GM10248 (cell line): ENCODE results near the gene KDM6A.
"Not testable (repeated sequence)": the region's sequence is repeated elsewhere in the genome, so short reads cannot be mapped to it uniquely, and the experiment has no call there.

Source experiments
- CTCF ChIA-PET: fragments of 300-600 bp; sonication (Branson Sonifier 250); formaldehyde crosslinking; extraction: SDS; loops from one replicate; lab custom pipeline; 2021; ENCODE audit warnings: antibody characterized with exemption; lab: Yijun Ruan, JAX
- POLR2A ChIA-PET: fragments of 350-650 bp; sonication (Branson Sonifier 250); formaldehyde crosslinking; extraction: SDS; loops from one replicate; lab custom pipeline; 2020; ENCODE audit warnings: antibody characterized with exemption; lab: Yijun Ruan, JAX
- DNase-seq: peaks from one replicate; pipeline ENCODE4 v3.0.0; 2012; ENCODE audit errors: extremely low spot score
- CTCF ChIP-seq: IDR thresholded peaks from 2 replicates; pipeline ENCODE4 v1.5.1; 2012; ENCODE audit warnings: mild to moderate bottlenecking, low read depth; ENCODE audit errors: extremely low read depth, missing control alignments, control extremely low read depth

Gene KDM6A

GRCh38 chrX:45070116-45071007 lies 197.4 kb downstream of the KDM6A start:
- peak; percentile 9 for DNase-seq
- POLR2A ChIA-PET = interaction anchor here (0.7 kb wide), 1 partner anchor 48 kb away, joined by 8 read pairs; no protein-coding TSS in a partner anchor
- CTCF ChIA-PET = interaction anchor here (0.8 to 1.6 kb wide), 10 partner anchors 8 to 696 kb away, joined by 3 to 6 read pairs (median 3); no protein-coding TSS in a partner anchor
- peak; percentile 41 for TF ChIP-seq CTCF

GRCh38 chrX:45073011-45073410 lies 200.0 kb downstream of the KDM6A start:
- CTCF ChIA-PET, POLR2A ChIA-PET, DNase-seq: not testable (repeated sequence)

GRCh38 chrX:45077748-45078424 lies 204.9 kb downstream of the KDM6A start:
- ChIA-PET POLR2A (no interaction called here), CTCF (no interaction called here)
- DNase-seq = no peak
- no peak for TF ChIP-seq CTCF

- DNase-seq = no peak
- ChIA-PET POLR2A (no interaction called here), CTCF (no interaction called here)
- no peak for TF ChIP-seq CTCF
These were observed 210.3 kb downstream of the KDM6A start for GRCh38 chrX:45083314-45083713.

GRCh38 chrX:45110494-45110893 lies 237.5 kb downstream of the KDM6A start:
- ChIA-PET CTCF (no interaction called here), POLR2A (no interaction called here)
- TF ChIP-seq CTCF = no peak
- no peak for DNase-seq

GRCh38 chrX:45126158-45126557 lies 253.2 kb downstream of the KDM6A start:
- ChIA-PET CTCF (no interaction called here), POLR2A (no interaction called here)
- TF ChIP-seq CTCF = no peak
- DNase-seq = no peak

GRCh38 chrX:45128896-45129454 lies 256.0 kb downstream of the KDM6A start:
- CTCF ChIA-PET = no interaction called here
- DNase-seq = no peak
- POLR2A ChIA-PET = no interaction called here
- no peak for TF ChIP-seq CTCF
